SU-DHL-6 (cell line): Measurements from ENCODE around the gene HRG.

Experiments used
- H2AFZ ChIP-seq: fragments of 200-600 bp; sonication (generic); 2 replicates; pipeline ENCODE4 v1.6.1; 2014; ENCODE audit warnings: low read depth, mild to moderate bottlenecking, moderate library complexity, mixed read lengths, antibody characterized with exemption, low read length; ENCODE audit not compliant: severe bottlenecking
- H3F3A ChIP-seq: fragments of 200-600 bp; shearing (Covaris generic); 2 replicates; pipeline ENCODE4 v1.6.0; 2016; ENCODE audit warnings: antibody characterized with exemption, mild to moderate bottlenecking; ENCODE audit not compliant: insufficient read depth
- H3K27ac ChIP-seq: fragments of 200-600 bp; sonication (generic); 2 replicates; pipeline ENCODE4 v1.5.1; 2016; ENCODE audit warnings: low read depth, mild to moderate bottlenecking, low read length, moderate library complexity, mixed read lengths
- H3K27me3 ChIP-seq: fragments of 200-600 bp; sonication (generic), shearing (Covaris generic); 2 replicates; pipeline ENCODE4 v1.6.0; 2014; ENCODE audit warnings: mild to moderate bottlenecking, low read length
- H3K36me3 ChIP-seq: fragments of 200-600 bp; sonication (generic); 2 replicates; pipeline ENCODE4 v1.6.1; 2014; ENCODE audit warnings: mild to moderate bottlenecking, low read length, mixed read lengths
- H3K4me2 ChIP-seq: fragments of 300-600, 200-600 bp; shearing (Covaris generic), sonication (generic); 2 replicates; pipeline ENCODE4 v1.6.0; 2014; ENCODE audit warnings: low read length, low read depth, mild to moderate bottlenecking; ENCODE audit not compliant: poor library complexity, severe bottlenecking
- H3K4me3 ChIP-seq: fragments of 200-600 bp; sonication (generic); 2 replicates; pipeline ENCODE4 v1.5.1; 2014; ENCODE audit warnings: antibody characterized with exemption, low read length, mild to moderate bottlenecking, mixed read lengths; ENCODE audit not compliant: insufficient read depth, poor library complexity, severe bottlenecking
- H3K79me2 ChIP-seq: fragments of 200-600 bp; sonication (generic); 2 replicates; pipeline ENCODE4 v1.6.1; 2014; ENCODE audit warnings: mild to moderate bottlenecking, low read length, moderate library complexity; ENCODE audit not compliant: insufficient read depth
- H3K9ac ChIP-seq: fragments of 200-600 bp; sonication (generic); 2 replicates; pipeline ENCODE4 v1.7.0; 2014; ENCODE audit warnings: mild to moderate bottlenecking, low read length
- H3K9me2 ChIP-seq: fragments of 200-600 bp; sonication (generic); replicated peaks from 2 replicates; pipeline ENCODE4 v1.6.1; 2014; ENCODE audit warnings: low read length; ENCODE audit not compliant: insufficient read depth
- H3K9me3 ChIP-seq: fragments of 200-600 bp; sonication (generic); 2 replicates; pipeline ENCODE4 v1.6.1; 2014; ENCODE audit warnings: low read length, mixed read lengths; ENCODE audit not compliant: insufficient read depth
- H4K20me1 ChIP-seq: fragments of 200-600 bp; sonication (generic); 2 replicates; pipeline ENCODE4 v1.6.1; 2014; ENCODE audit warnings: low read depth, mild to moderate bottlenecking, antibody characterized with exemption, low read length, moderate library complexity, mixed read lengths
- CTCF ChIP-seq: fragments of 200-600 bp; sonication (generic); IDR thresholded peaks from one replicate; pipeline ENCODE4 v1.5.1; 2017; ENCODE audit warnings: antibody characterized with exemption, mild to moderate bottlenecking, low read length, moderate library complexity; ENCODE audit not compliant: insufficient read depth, poor library complexity, severe bottlenecking
- EZH2phosphoT487 ChIP-seq: fragments of 200-600 bp; sonication (generic), shearing (Covaris generic); conservative IDR thresholded peaks from 2 replicates; pipeline ENCODE4 v1.6.1; 2018; ENCODE audit warnings: mild to moderate bottlenecking, antibody characterized with exemption, low read length, moderate library complexity, mixed read lengths

The HRG gene

DNA sequence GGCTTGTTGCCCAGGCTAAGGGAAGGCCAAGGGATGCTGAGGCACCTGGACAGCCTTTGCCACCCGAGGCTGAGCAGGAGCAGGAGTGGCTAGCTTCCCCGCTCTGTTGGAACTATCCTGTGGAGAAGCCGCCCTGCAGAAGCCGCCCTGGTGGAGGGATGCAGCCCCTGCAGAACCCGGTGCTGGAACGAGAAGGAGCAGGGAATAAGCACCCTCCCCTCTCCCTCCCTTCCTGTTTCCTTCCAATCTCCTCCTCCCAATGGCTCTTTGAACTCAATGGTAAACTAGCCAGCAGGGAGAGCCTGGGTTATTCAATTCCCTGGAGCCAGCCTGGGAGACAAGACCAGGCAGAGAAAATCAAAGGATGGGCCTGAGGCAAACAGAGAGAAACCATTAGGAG is 11.8 kb upstream of the HRG start:
- TF ChIP-seq CTCF (no peak), EZH2phosphoT487 (no peak)
- H3K79me2 ChIP-seq, result no peaks in the 10 kb centered on the region
- H3F3A ChIP-seq, result peaks cover 3% of the 10 kb centered on the region; the same call in 1 of the 2 replicates
- no peaks in the 10 kb centered on the region for H4K20me1 ChIP-seq
- no peak overlapping the region for H3K4me3 ChIP-seq
- peak overlapping the region; percentile 66 for H3K4me2 ChIP-seq
- H3K9me3 ChIP-seq, result no peaks in the 10 kb centered on the region
- H3K9ac ChIP-seq, result no peak overlapping the region
- H3K9me2 ChIP-seq, result no peaks in the 10 kb centered on the region
- H3K36me3 ChIP-seq, result no peaks in the 10 kb centered on the region
- H2AFZ ChIP-seq, result no peak overlapping the region
- H3K27ac ChIP-seq, result peak overlapping the region; percentile 89
- H3K27me3 ChIP-seq, result no peaks in the 10 kb centered on the region

DNA sequence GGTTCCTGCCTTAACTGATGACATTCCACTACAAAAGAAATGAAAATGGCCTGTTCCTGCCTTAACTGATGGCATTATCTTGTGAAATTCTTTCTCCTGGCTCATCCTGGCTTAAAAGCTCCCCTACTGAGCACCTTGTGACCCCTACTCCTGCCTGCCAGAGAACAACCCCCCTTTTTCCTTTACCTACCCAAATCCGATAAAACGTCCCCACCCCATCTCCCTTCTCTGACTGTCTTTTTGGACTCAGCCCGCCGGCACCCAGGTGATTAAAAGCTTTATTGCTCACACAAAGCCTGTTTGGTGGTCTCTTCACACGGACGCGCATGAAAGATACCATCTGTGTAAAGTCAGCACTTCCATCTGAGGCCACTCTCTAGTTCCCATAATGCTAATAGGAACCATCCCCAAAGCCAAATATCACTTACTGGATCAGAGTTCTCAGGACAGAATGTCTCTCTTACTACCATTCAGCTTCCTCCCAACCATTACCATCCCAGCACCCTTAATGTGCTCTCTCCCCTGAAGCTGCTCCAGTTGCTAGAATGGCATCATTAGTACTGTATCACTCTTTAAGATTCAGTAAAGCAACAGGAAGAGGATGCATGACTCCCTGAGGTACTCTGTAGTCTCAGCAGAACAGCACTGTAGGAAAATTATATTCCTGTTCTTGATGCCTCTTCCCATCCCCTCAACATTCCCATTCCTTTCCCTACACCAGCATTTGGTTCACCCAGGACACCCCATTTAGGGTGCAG is 2.3 kb upstream of the HRG start:
- Histone ChIP-seq H3K36me3 (no peaks in the 10 kb centered on the region), H4K20me1 (no peaks in the 10 kb centered on the region), H2AFZ (no peak overlapping the region), H3K27me3 (no peaks in the 10 kb centered on the region), H3K4me3 (no peak overlapping the region), H3K9me3 (no peaks in the 10 kb centered on the region), H3K9me2 (no peaks in the 10 kb centered on the region), H3K79me2 (no peaks in the 10 kb centered on the region), H3F3A (no peaks in the 10 kb centered on the region), H3K4me2 (no peak overlapping the region), H3K27ac (no peak overlapping the region), H3K9ac (no peak overlapping the region)
- no peak for TF ChIP-seq EZH2phosphoT487
- TF ChIP-seq CTCF, result no peak

DNA sequence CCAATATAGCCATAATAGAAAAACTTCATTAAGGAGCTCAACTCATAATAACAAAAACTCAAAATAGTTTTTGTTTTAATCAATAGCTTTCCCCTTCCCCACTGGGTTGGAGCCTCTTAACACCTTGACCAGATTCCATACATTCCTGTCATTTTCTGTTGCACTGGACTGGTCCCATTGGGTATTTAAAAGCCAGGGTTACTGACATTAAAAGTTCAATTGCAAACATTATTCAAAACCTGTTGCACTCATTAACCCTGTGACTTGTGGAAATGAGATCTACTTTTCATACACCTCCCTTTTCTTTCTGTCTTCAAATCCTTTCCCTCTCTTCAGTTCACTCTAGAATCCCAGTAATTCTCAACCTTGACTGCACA is 1.7 kb upstream of the HRG start:
- no peaks in the 10 kb centered on the region for H3K9me3 ChIP-seq
- no peak overlapping the region for H3K27ac ChIP-seq
- H3K4me3 ChIP-seq, result no peak overlapping the region
- H3K9ac ChIP-seq, result no peak overlapping the region
- TF ChIP-seq EZH2phosphoT487 (no peak), CTCF (no peak)
- H3F3A ChIP-seq, result no peaks in the 10 kb centered on the region
- no peaks in the 10 kb centered on the region for H3K9me2 ChIP-seq
- H3K36me3 ChIP-seq, result no peaks in the 10 kb centered on the region
- H3K27me3 ChIP-seq, result no peaks in the 10 kb centered on the region
- no peak overlapping the region for H2AFZ ChIP-seq
- no peak overlapping the region for H3K4me2 ChIP-seq
- no peaks in the 10 kb centered on the region for H4K20me1 ChIP-seq
- no peaks in the 10 kb centered on the region for H3K79me2 ChIP-seq
